Vagina (tissue), 2 donors: ENCODE measurements around the gene MORC2.

Experiments
- POLR2A ChIP-seq, 2 donors: fragments of 450-650 bp; IDR thresholded peaks; one replicate each; pipeline ENCODE4 v1.6.1; 2017; ENCODE audit warnings: antibody characterized with exemption in 2 of 2, mild to moderate bottlenecking in 2 of 2, moderate library complexity in 2 of 2
- POLR2AphosphoS5 ChIP-seq, 2 donors: sonication (generic); formaldehyde crosslinking; IDR thresholded peaks; one replicate each; pipeline ENCODE4 v1.9.0; 2017; ENCODE audit warnings: antibody characterized with exemption in 2 of 2, mild to moderate bottlenecking in 2 of 2, low read depth in 1 of 2; ENCODE audit not compliant: insufficient read depth in 1 of 2
- TF ChIP-seq, protein P1 (sequence below), 3 experiments: fragments of 450-650 bp in 2 of 3; fragments of 200-600 bp in 1 of 3; sonication (generic) in 1 of 3; IDR thresholded peaks; one replicate each; pipeline ENCODE4 v1.5.1; 2017 to 2019; ENCODE audit warnings: antibody characterized with exemption in 3 of 3, mild to moderate bottlenecking in 2 of 3, moderate library complexity in 2 of 3

DNA sequence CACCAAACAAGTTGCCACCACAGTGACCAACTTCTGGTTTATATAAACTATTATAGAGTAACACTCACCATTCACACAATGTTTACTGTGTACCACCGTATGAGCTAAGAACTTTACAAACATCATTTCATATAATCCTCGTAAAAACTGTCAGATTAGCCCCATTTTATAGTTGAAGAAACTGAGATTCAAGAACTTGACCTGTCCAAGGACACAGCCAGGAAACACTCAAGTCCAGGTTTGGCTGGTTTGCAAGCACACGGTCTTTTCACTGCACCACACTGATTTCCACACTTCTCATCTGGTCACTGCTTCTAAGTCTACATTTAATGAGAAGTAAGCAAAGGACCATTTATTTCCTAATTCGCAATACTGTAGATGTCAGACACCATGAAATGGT lies 3.7 kb downstream of the MORC2 start:
- TF ChIP-seq, protein P1, sequence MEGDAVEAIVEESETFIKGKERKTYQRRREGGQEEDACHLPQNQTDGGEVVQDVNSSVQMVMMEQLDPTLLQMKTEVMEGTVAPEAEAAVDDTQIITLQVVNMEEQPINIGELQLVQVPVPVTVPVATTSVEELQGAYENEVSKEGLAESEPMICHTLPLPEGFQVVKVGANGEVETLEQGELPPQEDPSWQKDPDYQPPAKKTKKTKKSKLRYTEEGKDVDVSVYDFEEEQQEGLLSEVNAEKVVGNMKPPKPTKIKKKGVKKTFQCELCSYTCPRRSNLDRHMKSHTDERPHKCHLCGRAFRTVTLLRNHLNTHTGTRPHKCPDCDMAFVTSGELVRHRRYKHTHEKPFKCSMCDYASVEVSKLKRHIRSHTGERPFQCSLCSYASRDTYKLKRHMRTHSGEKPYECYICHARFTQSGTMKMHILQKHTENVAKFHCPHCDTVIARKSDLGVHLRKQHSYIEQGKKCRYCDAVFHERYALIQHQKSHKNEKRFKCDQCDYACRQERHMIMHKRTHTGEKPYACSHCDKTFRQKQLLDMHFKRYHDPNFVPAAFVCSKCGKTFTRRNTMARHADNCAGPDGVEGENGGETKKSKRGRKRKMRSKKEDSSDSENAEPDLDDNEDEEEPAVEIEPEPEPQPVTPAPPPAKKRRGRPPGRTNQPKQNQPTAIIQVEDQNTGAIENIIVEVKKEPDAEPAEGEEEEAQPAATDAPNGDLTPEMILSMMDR (IDR thresholded peaks at IDR 0.05), result no peak
- TF ChIP-seq POLR2A (IDR thresholded peaks at IDR 0.05) (no peak), POLR2AphosphoS5 (IDR thresholded peaks at IDR 0.05; ENCODE audit: insufficient read depth in 1 of 2, low read depth in 1 of 2) (no peak)
